GM23338 (cell line): ENCODE data around the gene C17orf100. TPM values are rescaled to one million over a fixed set of nuclear protein-coding genes. Genes with fewer than 3 reads are reported as not detected.

Experiments
- ATAC-seq: fragments of 200-7000 bp; cut with Tn5 transposase; 3 replicates; pipeline ENCODE4 v1.9.1; 2020
- DNase-seq: peaks from one replicate; pipeline ENCODE4 v3.0.0-alpha.2; 2015; ENCODE audit warnings: low spot score
- H2AFZ ChIP-seq: fragments of 200-600 bp; sonication (generic); 2 replicates; pipeline ENCODE4 v1.8.0; 2016; ENCODE audit warnings: antibody characterized with exemption, mild to moderate bottlenecking, moderate library complexity
- H3F3A ChIP-seq: fragments of 200-600 bp; sonication (generic); replicated peaks from 2 replicates; pipeline ENCODE4 v1.8.0; 2017; ENCODE audit warnings: antibody characterized with exemption, mixed run types, low read depth
- H3K27ac ChIP-seq: fragments of 200-600 bp; sonication (generic); 2 replicates; pipeline ENCODE4 v1.6.1; 2016; ENCODE audit warnings: low read depth
- H3K27me3 ChIP-seq: fragments of 200-600 bp; sonication (generic); 2 replicates; pipeline ENCODE4 v1.8.0; 2016; ENCODE audit warnings: mild to moderate bottlenecking, mixed run types, moderate library complexity; ENCODE audit not compliant: insufficient read depth
- H3K36me3 ChIP-seq: fragments of 200-600 bp; sonication (generic); 2 replicates; pipeline ENCODE4 v1.8.0; 2016; ENCODE audit warnings: mild to moderate bottlenecking; ENCODE audit not compliant: insufficient read depth
- H3K4me1 ChIP-seq: fragments of 200-600 bp; sonication (generic); 2 replicates; pipeline ENCODE4 v1.8.0; 2016; ENCODE audit warnings: mild to moderate bottlenecking, moderate library complexity; ENCODE audit not compliant: insufficient read depth
- H3K4me2 ChIP-seq: fragments of 200-600 bp; sonication (generic); 2 replicates; pipeline ENCODE4 v1.7.1; 2017; ENCODE audit warnings: mixed run types
- H3K4me3 ChIP-seq: fragments of 200-600 bp; sonication (generic); 2 replicates; pipeline ENCODE4 v1.6.1; 2016; ENCODE audit warnings: mixed run types
- H3K79me2 ChIP-seq: fragments of 200-600 bp; sonication (generic); replicated peaks from 2 replicates; pipeline ENCODE4 v1.8.0; 2017; ENCODE audit warnings: mild to moderate bottlenecking; ENCODE audit not compliant: insufficient read depth
- H3K9me2 ChIP-seq: fragments of 200-600 bp; sonication (generic); 2 replicates; pipeline ENCODE4 v1.8.0; 2017; ENCODE audit not compliant: insufficient read depth
- H4K20me1 ChIP-seq: fragments of 200-600 bp; sonication (generic); replicated peaks from 2 replicates; pipeline ENCODE4 v1.8.0; 2017; ENCODE audit warnings: mild to moderate bottlenecking; ENCODE audit not compliant: insufficient read depth
- H3K27ac Mint-ChIP-seq: 2 replicates; pipeline ENCODE4 v1.8.0; 2020; ENCODE audit warnings: inconsistent platforms, mild to moderate bottlenecking, moderate library complexity, mixed read lengths
- H3K27me3 Mint-ChIP-seq: 3 replicates; pipeline ENCODE4 v1.8.0; 2022; ENCODE audit warnings: low read depth, mild to moderate bottlenecking, moderate library complexity, mixed read lengths, inconsistent platforms; ENCODE audit not compliant: insufficient read depth, poor library complexity
- H3K36me3 Mint-ChIP-seq: 3 replicates; pipeline ENCODE4 v1.8.0; 2021; ENCODE audit warnings: low read depth, mild to moderate bottlenecking, inconsistent platforms, moderate library complexity, mixed read lengths
- H3K4me1 Mint-ChIP-seq: 3 replicates; pipeline ENCODE4 v1.8.0; 2020; ENCODE audit warnings: mild to moderate bottlenecking, inconsistent platforms, mixed read lengths
- H3K4me3 Mint-ChIP-seq: 3 replicates; pipeline ENCODE4 v1.8.0; 2021; ENCODE audit warnings: moderate library complexity, mild to moderate bottlenecking, inconsistent platforms, mixed read lengths
- H3K9me3 Mint-ChIP-seq: 3 replicates; pipeline ENCODE4 v1.8.0; 2020; ENCODE audit warnings: moderate library complexity, mild to moderate bottlenecking, inconsistent platforms, mixed read lengths
- CREB1 ChIP-seq: fragments of 250-450 bp; sonication (Bioruptor Pico); IDR thresholded peaks from 2 replicates; pipeline ENCODE4 v1.5.0; 2020; ENCODE audit warnings: low read depth, mild to moderate bottlenecking, moderate library complexity
- CTCF ChIP-seq, 2 experiments: fragments of 200-600 bp in 1 of 2; sonication (generic) in 1 of 2; conservative IDR thresholded peaks; 2 replicates each; pipeline versions ENCODE4 v1.5.1 to v1.6.1; 2016 to 2017; ENCODE audit warnings: antibody characterized with exemption in 2 of 2, low read depth in 2 of 2, mild to moderate bottlenecking in 2 of 2, moderate library complexity in 1 of 2
- ETS1 ChIP-seq: IDR thresholded peaks from 2 replicates; pipeline ENCODE4 v1.6.1; 2016; ENCODE audit warnings: antibody characterized with exemption
- EZH2 ChIP-seq: fragments of 200-600 bp; sonication (generic); IDR thresholded peaks from one replicate; pipeline ENCODE4 v1.8.0; 2017; ENCODE audit warnings: antibody characterized with exemption, mild to moderate bottlenecking, low read depth; ENCODE audit not compliant: unreplicated experiment
- EZH2phosphoT487 ChIP-seq: fragments of 200-600 bp; sonication (generic); IDR thresholded peaks from one replicate; pipeline ENCODE4 v1.8.1; 2018; ENCODE audit warnings: antibody characterized with exemption; ENCODE audit not compliant: unreplicated experiment
- JUNB ChIP-seq: IDR thresholded peaks from one replicate; pipeline ENCODE4 v1.6.1; 2016; ENCODE audit warnings: antibody characterized with exemption; ENCODE audit not compliant: unreplicated experiment
- NANOG ChIP-seq: IDR thresholded peaks from 2 replicates; pipeline ENCODE4 v1.6.1; 2016; ENCODE audit warnings: antibody characterized with exemption, borderline replicate concordance
- POLR2AphosphoS5 ChIP-seq: IDR thresholded peaks from 2 replicates; pipeline ENCODE4 v1.6.1; 2016; ENCODE audit warnings: antibody characterized with exemption, low read depth
- REST ChIP-seq: IDR thresholded peaks from one replicate; pipeline ENCODE4 v1.6.1; 2018; ENCODE audit warnings: antibody characterized with exemption; ENCODE audit not compliant: unreplicated experiment
- STAT1 ChIP-seq: IDR thresholded peaks from one replicate; pipeline ENCODE4 v1.6.1; 2016; ENCODE audit warnings: antibody characterized with exemption; ENCODE audit not compliant: unreplicated experiment
- ZNF114 ChIP-seq: fragments of 250-450 bp; sonication (Bioruptor Pico); IDR thresholded peaks from 2 replicates; pipeline ENCODE4 v1.5.0; 2020; ENCODE audit warnings: mild to moderate bottlenecking, moderate library complexity
- ZNF331 ChIP-seq: fragments of 250-450 bp; sonication (Bioruptor Pico); IDR thresholded peaks from 2 replicates; pipeline ENCODE4 v1.5.0; 2020; ENCODE audit warnings: low read depth, mild to moderate bottlenecking, moderate library complexity
- ZNF462 ChIP-seq: fragments of 250-450 bp; sonication (Bioruptor Pico); IDR thresholded peaks from 2 replicates; pipeline ENCODE4 v1.5.0; 2020; ENCODE audit warnings: mild to moderate bottlenecking, moderate library complexity
- polyA plus RNA-seq: library from polyadenylated mRNA; unstranded; fragments of >200 nt; fragmentation: Nextera tagmentation; extraction: Ambion mirVana; gene quantifications from 2 replicates; pipeline ENCODE4 v1.2.1, GENCODE V29; 2016
- total RNA-seq: library from RNA; depleted of rRNA; stranded (reverse); fragments of >200 nt; shearing (Covaris generic); gene quantifications from 2 replicates; pipeline ENCODE4 v1.2.3, GENCODE V29; 2014

C17orf100 gene
- total and polyA plus RNA-seq, 2 experiments from 2014 or later = 2.7 to 3.9 TPM

- no peak overlapping the region for H3K4me3 ChIP-seq
- peaks cover 13% of the 10 kb centered on the region for H3K27me3 ChIP-seq
- Mint-ChIP-seq H3K36me3 (no peaks in the 10 kb centered on the region), H3K27ac (no peak overlapping the region), H3K9me3 (no peaks in the 10 kb centered on the region), H3K4me3 (no peak overlapping the region), H3K4me1 (peaks cover 8% of the 10 kb centered on the region; the same call in 2 of the 3 replicates), H3K27me3 (peaks cover 16% of the 10 kb centered on the region)
- no peaks in the 10 kb centered on the region for H3F3A ChIP-seq
- H3K9me2 ChIP-seq = no peaks in the 10 kb centered on the region
- H3K79me2 ChIP-seq = no peaks in the 10 kb centered on the region
- no peak overlapping the region for H2AFZ ChIP-seq
- TF ChIP-seq ZNF114 = no peak
- no peak for TF ChIP-seq ZNF331
- TF ChIP-seq EZH2 = no peak
- no peak for TF ChIP-seq NANOG
- no peak for TF ChIP-seq ETS1
- TF ChIP-seq STAT1 = no peak
- TF ChIP-seq POLR2AphosphoS5 = no peak
- no peak for TF ChIP-seq EZH2phosphoT487
- TF ChIP-seq REST = no peak
- no peak for TF ChIP-seq CREB1 (CRISPR knock-in tag)
- no peak for TF ChIP-seq ZNF462
- TF ChIP-seq JUNB = no peak
- TF ChIP-seq CTCF (conservative IDR thresholded peaks at IDR 0.05; ENCODE audit: low read depth in 2 of 2) = no peak
- no peak for DNase-seq
- peaks cover 7% of the 10 kb centered on the region; the same call in 1 of the 2 replicates for H4K20me1 ChIP-seq
- H3K4me2 ChIP-seq = no peak overlapping the region
- H3K36me3 ChIP-seq = no peaks in the 10 kb centered on the region
- no peak for ATAC-seq
- H3K27ac ChIP-seq = no peak overlapping the region
- H3K4me1 ChIP-seq = no peaks in the 10 kb centered on the region
Measured at GRCh38 chr17:6668219-6668618, 16.7 kb downstream of the C17orf100 start.
